Activated CD4-positive, alpha-beta T cell treated with anti-CD3 and anti-CD28 coated beads, Interleukin-10, Interleukin-2, amounts not matched to agents 100 ng/mL and 50 ng/mL, durations not matched to agents 16 hours and 8 hours (primary cell): Measurements from ENCODE around the gene LACRT.

ENCODE experiments used
- DNase-seq: peaks from one replicate; pipeline ENCODE4 v3.0.0-alpha.2; 2020

LACRT gene

DNA sequence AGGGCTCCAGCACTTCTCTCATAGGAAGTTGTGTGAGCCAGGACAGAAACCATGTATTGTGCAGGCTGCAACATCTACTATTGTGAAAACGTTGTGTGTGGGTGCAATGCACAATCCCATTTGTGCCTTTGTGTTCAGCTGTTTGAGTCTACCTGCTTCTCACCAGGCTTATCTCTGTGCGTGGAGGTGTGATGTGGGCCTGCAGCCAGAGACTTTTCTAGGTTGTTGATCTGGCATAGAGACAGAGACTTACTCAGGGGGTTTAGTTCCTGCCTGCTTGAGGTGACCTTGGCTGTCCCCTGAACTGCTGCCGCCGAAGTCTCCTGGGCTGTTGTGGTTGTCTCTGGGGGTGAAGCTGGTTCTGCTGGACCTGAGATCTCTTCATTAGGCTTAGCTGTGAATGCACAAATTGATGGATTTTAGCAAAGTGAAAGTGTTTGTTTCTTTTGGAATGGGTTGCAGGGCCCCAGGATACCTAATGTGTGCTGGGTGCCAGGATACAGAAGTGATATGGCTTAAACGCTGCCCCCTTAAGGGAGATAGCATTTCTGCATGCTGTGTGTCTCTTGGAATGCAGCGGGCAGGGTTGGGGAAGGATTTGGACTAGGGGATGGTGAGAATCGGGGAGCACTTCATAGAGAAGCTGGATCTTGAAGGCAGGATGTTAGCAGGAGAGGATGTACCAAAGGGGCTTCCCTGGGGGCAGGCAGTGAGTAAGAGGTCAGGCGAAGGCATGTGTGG lies 2.5 kb downstream of the LACRT start:
- no peak for DNase-seq

DNA sequence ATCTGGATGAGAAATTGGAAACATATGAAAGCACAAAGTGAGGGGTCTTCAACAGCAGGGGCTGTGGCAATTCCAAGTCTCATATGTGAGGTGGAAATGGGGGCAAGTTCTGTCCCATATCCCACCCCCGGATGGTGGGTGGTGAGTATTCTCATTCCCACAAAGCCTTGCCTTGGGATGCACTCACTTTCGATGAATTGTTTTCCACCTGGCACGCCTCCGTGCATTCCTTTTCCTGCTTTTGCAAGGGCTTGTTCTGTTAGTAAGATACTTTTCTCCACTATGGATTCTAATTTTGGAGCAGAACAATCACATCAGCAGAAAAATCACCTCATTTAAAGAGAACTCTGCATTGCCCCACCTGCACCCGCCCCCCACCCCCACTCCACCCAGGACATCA lies 3.1 kb downstream of the LACRT start:
- no peak for DNase-seq

DNA sequence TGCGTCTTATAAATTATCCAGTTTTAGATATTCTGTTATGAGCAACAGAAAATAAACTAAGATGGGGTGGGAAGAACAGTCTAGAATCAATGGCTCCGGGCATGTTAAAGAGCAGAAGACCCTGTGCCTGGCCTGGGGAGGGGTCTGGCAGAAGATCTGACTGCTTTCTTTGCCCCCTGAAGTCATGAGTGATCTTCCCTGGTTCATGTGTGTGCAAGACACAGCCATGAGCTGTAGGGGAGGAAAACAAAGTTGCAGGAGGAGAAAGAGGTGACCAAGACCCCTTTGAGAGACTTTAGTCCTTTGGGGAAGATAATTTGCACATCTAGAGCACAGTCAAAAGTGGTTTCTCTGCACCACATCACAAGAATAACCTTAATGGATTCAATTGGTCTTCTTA lies 4.8 kb downstream of the LACRT start:
- DNase-seq: no peak

DNA sequence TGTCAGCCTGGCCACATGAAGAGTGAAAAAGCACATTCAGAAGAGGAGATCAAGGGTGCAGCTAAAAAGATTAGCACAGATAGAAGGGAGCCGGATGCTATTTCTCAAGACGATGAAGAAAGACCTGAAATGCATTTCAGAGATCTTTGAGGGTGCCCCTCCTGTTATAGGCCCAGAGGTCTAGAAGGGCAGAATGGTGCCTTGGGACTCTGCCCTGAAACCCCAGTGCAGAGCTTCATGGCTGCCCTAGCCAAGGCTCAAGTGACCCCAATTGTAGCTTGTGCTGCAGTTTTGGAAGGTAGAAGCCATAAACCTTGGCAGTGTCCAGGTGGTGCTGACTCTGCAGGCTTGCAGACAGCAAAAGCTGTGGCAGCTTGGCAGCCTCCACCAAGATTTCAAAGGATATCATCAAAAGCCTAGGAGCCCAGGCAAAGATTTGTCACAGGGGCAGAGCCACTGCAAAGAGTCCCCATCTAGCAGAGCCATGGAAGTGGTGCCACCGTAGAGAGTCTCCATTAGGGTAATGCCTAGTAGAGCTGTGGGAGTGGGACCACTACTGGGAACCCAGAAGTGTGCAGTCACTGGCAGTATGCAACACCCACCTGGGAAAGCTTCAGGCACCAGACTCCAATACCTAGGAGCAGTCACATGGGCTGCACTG lies 6.4 kb downstream of the LACRT start:
- no peak for DNase-seq

DNA sequence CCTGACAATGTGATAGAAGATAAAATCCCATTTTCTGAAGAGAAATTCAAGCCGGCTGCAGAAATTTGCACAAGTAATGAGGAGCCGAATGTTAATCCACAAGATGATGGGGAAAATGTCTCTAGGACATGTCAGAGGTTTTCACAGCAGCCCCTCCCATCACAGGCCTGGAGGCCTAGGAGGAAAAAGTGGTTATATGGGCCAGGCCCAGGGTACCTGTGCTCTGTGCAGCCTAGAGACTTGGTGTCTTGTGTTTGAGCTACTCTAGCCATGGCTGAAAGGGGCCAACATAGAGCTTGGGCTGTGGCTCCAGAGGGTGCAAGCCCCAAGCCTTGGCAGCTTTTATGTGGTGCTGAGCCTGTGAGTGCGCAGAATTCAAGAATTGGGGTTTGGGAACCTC lies 7.4 kb downstream of the LACRT start:
- no peak for DNase-seq

DNA sequence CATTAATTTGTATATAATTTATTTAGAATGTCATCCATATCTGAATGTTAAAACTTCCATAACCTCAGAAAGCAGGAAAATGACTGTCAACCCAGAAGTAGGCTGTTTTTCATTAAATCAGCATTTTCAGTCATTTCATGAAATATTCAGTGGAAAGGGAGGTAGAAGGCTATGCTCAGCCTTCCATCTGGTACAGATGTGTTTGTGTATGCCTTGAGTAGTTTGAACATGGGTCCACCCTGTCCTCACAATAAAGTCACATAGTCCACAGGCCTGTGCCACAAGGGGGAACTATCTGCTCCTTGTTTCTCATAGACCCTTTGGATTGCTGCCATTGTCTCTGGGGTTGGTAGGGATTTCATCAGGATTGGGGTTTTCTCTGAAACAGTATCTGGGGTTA lies 9.1 kb downstream of the LACRT start:
- DNase-seq: no peak

DNA sequence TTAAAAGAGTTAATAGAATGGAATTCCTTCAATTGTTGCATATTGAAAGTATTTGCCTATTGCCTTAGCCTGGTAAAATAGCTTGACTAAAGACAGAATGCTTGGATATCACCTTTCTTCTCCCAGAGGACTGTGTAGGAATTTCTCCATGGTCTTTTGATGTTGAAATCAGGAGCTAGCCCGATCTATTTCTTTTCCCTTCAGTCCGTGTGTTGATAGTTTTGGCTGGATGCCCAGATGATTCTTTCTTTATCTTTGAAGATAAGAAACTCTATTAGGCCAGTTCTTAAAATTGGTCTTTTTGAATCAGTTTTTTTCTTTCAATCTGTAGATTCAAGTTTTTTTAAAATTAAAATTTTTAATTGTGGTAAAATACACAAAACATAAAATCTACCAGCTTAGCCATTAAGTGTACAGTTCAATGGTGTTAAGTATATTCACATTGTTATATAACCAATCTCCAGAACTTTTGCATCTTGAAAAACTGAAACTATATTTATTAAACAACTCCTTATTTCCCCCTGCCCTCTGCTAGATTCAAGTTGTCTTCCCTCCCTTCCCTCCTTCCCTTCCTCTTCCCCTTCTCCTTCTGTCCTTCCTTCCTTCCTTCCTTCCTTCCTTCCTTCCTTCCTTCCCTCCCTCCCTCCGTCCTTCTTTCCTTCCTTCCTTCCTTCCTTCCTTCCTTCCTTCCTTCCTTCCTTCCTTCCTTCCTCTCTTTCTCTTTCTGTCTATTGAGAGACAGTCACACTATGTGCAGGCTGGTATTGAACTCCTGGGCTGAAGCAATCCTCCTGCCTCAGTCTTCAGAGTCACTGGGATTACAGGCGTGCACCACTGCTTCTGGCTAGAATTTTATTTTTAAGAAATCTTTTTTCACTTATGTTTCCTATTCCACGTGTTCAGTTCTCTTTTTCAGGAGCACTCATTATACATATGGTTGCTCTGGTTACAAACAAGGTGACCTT lies 10.1 kb downstream of the LACRT start:
- DNase-seq: no peak

DNA sequence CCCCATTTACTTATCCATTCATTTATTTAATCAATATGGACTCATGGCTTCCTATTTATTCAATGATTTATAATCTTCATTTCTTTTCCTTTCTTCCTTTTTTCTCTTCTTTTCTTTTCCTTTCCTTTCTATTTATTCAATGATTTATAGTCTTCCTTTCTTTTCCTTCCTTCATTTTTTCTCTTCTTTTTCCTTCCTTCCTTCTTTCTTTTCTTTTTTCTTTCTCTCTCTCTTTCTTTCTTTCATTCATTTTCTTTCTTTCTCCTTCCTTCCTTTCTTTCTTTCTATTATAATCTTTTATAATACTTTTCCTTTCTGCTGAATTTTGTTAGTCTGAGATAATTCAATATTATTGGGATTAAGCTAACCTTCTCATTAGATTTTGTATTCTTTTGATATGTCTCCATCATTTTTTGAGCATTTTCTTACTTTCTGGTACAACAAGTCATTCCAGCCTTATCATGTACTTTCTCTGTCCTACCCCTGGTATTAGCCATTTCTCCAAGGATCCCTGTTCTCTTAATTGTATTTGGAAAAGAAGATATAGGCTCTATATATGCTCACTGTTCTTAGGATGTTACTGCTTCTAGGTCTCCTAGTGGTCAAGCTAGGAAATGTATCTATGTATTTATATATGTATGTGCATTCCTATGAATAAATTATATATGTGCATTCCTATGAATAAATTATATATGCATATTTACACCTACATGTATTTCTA lies 12.1 kb downstream of the LACRT start:
- DNase-seq: no peak

DNA sequence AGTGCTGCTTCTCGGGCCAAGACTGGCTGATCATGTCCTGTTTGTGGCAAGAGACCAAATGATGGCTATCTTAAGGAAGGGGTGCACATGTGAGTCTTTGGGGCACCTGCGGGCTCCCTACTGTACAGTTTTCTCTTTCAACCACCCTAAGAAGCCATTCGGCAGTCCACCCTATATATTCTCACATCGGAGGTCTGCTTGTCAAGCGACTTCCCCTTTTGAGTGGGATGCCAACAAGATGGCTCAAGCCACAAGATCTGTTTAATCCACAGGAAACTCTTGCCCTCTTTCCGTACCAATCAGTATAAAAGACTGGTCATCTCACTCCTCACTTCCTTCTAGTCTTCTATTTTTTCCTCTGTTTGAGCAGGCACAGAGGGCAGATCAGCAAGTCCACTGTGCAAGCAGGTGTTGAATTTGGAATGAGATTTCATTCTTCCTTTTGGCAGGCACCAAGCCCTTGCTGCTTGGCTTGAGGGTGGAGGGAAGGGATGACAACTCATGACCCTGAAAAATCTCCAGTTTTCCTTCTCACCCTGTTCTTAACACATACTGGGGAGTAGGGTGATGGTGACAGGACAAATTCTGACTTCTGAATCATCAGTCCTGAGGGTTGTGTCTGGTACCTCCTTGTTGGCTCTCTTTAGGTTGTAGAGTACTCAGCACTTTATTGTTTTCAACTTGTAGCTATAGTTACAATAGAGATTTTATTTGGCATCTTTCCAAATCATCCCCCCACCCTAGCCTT lies 17.6 kb downstream of the LACRT start:
- DNase-seq: no peak

DNA sequence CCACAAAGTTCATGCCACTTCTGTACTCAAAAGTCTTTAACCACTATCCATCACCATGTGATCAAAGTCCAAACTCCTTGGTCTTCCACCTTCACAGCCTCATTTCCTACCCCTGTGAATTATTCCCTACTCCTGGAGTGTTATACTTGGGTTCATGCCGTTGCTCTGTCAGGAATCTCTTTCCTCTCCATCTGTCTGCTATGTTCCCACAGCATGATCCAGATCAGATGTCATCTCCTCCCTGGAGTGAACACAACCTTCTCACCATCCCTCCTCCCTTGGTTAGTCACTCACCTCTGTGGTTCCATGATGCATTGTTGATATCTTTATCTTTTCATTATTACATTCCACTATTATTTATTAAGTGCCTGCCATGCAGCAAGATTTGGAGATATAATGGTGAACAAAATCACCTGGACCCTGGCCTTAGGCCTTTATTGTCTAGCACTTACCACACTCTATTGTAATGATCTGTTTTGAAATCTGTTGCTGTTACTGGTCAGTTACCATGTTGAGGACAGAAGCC lies 22.4 kb downstream of the LACRT start:
- no peak for DNase-seq

DNA sequence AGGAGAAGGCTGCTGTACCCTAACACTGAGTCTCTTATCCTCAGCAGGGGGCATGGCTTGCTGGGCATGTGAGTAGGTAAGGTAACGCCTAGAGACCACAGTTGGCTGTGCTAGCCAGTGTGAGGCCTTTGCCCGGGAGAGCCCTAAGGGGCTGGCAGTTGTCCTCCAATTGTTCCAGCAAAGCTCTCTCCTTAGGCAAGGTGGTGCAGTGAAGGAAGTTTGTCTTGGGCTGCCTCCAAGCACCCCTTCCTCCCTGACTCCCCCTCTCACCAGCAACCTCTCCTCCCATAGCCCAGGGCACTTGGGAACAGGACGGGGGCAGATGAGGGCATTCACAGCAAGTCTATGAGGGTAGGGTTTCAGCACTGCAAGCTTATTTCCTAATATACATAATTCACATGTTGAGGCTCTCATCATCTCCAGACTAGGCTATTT lies 23.0 kb downstream of the LACRT start:
- DNase-seq: no peak

DNA sequence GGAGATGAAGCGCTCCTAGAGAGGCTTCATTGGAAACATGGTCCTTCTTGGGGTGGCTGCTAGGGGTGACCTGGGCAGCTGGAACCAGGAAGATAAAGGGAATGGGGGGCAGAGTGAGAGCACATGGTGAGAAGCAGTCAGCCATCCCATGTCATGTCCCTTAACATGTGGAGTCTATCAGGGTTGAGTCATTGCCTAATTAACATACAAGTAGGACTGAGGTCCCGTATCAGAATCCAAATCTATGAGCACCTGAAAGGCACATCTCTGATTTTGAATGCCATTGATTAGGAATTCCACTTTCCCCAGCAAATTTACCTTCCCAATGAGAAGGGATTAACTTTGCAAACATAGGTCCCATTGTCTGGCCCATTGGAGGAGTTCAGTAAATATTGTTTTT lies 25.9 kb downstream of the LACRT start:
- no peak for DNase-seq

DNA sequence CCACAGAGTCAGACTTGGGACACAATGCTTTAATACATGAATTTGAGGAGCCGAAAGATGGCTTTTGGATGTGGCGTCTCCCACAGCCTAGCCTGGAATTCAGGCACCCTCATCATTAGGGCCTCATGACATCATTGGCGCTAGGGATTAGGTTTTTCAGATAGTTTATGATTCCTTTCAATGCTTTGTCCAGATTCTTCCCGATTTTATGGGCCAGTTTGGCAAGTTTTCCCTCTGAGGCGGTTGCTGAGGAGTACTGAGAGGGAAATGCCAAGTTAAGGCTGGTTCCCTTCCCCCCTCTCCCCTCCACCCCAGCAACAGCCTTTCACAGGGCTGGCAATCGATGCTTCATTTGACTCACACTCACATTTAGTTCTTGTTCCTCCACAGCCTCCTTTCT lies 26.5 kb downstream of the LACRT start:
- no peak for DNase-seq

DNA sequence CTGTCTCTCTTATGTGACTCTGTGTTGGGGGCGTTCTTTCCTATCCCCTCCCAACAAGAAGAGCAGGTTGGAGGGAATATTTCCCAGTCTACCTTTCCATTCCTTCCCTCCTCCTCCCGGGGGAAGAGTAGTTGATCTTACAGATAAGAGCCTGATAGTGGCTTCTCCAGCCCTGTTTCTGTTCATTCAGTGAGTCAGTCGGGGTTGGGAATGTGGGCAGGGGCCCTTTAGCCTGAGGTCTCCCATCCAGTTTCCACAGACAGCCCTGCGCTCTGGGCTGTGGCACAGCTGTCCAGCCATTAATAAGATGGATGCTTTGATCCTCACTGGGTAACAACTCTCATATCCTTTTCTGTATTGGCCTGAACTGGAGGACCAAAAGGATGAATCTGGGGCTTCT lies 28.1 kb downstream of the LACRT start:
- no peak for DNase-seq

DNA sequence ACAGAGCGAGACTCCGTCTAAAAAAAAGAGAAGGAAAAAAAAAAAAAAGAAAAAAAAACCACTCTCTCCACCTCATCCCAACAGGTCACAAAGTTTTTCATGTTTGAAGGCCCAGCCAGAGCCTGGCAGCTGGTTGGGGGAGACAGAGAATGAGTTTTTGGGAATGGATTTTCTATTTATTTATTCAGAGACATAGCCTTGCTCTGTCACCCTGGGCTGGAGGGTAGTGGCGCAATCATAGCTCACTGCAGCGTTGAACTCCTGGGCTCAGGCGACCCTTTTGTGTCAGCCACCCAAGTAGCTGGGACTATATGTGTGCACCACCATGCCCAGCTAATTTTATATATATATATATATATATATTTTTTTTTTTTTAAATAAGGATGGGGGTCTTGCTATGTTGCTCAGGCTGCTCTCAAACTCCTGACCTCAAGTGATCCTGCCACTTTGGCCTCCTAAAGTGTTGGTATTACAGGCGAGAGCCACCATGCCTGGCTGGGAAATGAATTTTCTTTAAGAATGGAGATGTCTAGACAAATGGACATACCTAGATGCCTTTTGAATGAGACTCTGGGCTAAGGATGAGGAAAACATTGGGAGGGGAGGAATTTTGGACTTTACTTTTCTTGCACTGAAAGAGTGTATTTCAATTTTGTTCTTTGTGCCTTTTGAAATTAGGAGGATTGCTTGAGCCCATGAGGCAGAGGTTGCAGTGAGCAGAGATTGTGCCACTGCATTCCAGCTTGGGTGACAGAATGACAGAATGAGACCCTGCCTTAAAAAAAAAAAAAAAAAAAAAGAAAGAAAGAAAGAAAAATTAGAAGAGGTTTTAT lies 29.3 kb downstream of the LACRT start:
- DNase-seq: no peak

DNA sequence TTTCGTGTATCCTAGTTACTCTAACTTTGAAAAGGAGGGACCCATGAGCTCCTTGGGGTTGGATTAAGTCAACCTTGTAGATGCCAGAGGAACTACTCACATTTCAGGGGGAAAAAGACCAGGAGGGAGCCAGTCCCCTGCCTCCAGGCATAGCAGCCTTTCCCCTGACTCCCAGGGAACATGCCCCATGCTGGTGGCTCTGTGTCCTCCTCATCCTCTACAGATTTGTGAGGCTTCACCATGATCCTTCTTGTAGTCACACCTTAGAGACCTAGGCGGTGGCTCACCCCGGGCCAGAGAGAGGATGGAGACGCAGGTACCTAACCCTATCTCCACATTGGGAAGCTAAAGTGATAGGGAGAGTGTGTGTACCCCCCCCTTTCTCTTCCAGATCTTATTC lies 30.3 kb downstream of the LACRT start:
- no peak for DNase-seq

DNA sequence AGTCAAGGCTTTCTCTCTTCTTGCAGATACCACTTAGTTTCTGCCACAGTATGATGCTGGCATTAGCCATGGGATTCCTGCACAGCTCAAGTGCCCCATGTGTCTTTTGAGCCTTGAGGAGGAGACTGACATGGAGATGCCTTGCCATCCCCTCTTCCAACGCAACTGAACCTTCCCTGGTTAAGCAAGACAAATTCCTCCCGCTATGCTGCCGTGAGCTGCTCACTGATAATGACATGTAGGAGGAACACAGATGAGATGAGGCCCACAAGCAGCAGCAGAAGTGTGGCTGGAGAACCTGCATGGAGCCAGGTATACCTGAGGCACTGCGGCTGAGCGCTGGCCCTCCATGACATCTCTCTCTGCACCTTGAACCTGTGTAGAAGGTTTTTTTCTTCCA lies 30.8 kb downstream of the LACRT start:
- DNase-seq: no peak

DNA sequence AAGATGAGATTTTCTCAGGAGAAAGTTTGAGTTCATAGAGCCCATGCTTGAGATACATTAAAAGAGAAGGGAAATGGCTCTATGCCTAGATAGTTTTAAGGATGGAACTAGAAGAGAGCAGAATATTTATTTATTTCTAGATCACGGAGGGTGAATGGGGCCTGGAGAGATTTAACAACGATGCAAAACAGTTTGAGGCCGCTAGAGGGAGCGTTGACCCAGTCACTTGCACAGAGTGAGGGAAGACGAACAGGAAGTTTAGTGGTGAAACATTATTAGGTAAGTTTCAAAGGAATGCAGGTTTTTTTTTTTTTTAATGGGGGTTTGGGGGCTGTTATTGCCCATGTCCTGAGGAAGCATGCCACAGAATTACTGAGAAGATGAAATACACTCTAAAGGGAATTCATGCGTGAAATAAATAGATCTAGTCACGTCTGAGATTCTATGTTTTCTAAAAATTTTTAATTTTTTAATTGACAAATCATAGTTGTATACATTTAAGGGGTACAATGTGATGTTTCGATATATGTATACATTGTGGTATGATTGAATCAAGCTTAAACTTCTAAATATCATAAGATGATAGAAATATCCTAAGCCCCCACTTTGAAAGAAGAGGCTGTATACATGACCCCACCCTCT lies 31.4 kb downstream of the LACRT start:
- peak; percentile 75 for DNase-seq

DNA sequence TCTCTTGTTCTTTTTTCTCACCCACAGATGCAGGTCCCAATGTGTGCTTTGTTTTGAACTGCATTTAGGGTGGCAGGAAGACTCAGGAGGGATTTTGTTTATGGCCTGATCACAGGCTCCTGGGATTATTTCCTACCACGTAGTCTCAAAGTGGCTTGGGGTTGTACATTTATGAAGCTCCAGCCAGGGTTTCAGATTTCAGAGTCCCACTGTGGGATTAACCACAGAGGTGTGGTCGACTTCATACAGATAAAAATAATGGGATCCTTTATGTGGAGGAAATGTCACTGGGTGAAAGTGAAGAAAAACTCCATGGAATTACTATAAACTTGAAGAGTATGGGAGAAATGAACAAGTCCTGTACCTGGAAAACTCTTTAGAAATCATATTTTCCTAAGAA lies 32.0 kb downstream of the LACRT start:
- DNase-seq: no peak

DNA sequence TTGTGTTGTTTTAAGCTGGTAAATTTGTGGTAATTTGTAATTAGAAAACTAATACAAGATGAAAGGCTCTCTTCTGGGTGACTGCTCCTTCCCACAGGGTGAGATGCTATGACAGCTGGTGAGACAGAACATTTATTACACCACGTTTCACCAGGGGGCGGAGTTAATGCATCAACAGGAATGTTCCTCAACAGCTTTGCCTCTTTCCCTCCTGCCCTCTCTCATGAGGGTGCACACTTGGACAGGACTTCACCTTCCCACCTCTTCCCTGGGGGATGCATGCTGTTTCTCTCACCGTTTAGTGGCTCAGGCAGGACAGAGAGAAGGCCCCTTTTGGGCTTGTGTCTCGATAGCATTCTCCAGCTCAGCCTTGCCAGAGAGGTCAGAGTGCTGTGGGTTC lies 32.9 kb downstream of the LACRT start:
- no peak for DNase-seq

DNA sequence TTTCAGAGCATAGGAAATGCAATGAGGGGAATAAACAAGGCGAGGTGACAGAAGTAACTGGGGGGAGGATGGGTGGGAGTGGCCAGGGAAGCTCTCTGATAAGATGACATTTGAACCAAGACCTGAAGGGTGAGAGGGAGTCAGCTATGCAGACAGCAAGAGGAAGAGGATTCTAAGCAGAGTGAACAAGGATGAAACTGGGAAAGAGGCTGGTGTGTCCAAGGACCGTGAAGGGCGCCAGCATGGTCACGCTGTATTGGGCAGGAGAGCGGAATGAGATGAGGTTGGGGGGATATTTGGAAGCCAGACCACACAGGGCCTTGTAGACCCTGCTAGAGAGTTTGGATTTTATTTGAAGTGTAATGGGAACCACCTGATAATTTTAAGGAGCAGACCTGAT lies 35.7 kb downstream of the LACRT start:
- DNase-seq: no peak
